ENCODE results near the gene PCBP3.
A peak's percentile ranks its signal among the peaks of the same experiment; 100 is the strongest.

PCBP3 gene

GRCh38 chr21:45917241-45917640 lies 273.7 kb downstream of the PCBP3 start:
- no peak for DNase-seq

- DNase-seq = no peak
Observed at GRCh38 chr21:45918011-45918410, 274.5 kb downstream of the PCBP3 start.

- no peak for DNase-seq
Observed at GRCh38 chr21:45918835-45919447, 275.4 kb downstream of the PCBP3 start.

- no peak for DNase-seq
Observed at GRCh38 chr21:45919593-45919992, 276.1 kb downstream of the PCBP3 start.

- no peak for DNase-seq
Observed at GRCh38 chr21:45920824-45921600, 277.5 kb downstream of the PCBP3 start.

- DNase-seq = no peak
Observed at GRCh38 chr21:45921917-45922316, 278.4 kb downstream of the PCBP3 start.

GRCh38 chr21:45922648-45923047 lies 279.1 kb downstream of the PCBP3 start:
- DNase-seq = no peak

- DNase-seq = peak; percentile 20 to 56
Observed at GRCh38 chr21:45923146-45923545, 279.6 kb downstream of the PCBP3 start.

- DNase-seq = no peak
Observed at GRCh38 chr21:45926281-45926680, 282.8 kb downstream of the PCBP3 start.

GRCh38 chr21:45927032-45927431 lies 283.5 kb downstream of the PCBP3 start:
- no peak for DNase-seq

- no peak for DNase-seq
Observed at GRCh38 chr21:45927851-45928850, 284.6 kb downstream of the PCBP3 start.

- no peak for DNase-seq
Observed at GRCh38 chr21:45929449-45929848, 285.9 kb downstream of the PCBP3 start.

- DNase-seq = no peak
Observed at GRCh38 chr21:45930231-45930760, 286.8 kb downstream of the PCBP3 start.

- no peak for DNase-seq
Observed at GRCh38 chr21:45930792-45931191, 287.3 kb downstream of the PCBP3 start.

GRCh38 chr21:45931397-45931969 lies 288.0 kb downstream of the PCBP3 start:
- no peak for DNase-seq

GRCh38 chr21:45932922-45933502 lies 289.5 kb downstream of the PCBP3 start:
- no peak for DNase-seq

- DNase-seq = no peak
Observed at GRCh38 chr21:45934085-45934484, 290.6 kb downstream of the PCBP3 start.

GRCh38 chr21:45934554-45934953 lies 291.0 kb downstream of the PCBP3 start:
- no peak for DNase-seq

- DNase-seq = no peak
Observed at GRCh38 chr21:45935628-45936027, 292.1 kb downstream of the PCBP3 start.

GRCh38 chr21:45937721-45938452 lies 294.4 kb downstream of the PCBP3 start:
- no peak for DNase-seq

GRCh38 chr21:45938453-45938755 lies 294.9 kb downstream of the PCBP3 start:
- no peak for DNase-seq

All from inflammatory macrophage (primary cell).